ENCODE results near the gene LGALS16. TPM values are rescaled to one million over a fixed set of nuclear protein-coding genes. Genes with fewer than 3 reads are reported as not detected.
"Not testable (repeated sequence)": the region's sequence is repeated elsewhere in the genome, so short reads cannot be mapped to it uniquely, and the experiment has no call there.

The LGALS16 gene
- total RNA-seq, 3 donors from 2014 or later: not detected

DNA sequence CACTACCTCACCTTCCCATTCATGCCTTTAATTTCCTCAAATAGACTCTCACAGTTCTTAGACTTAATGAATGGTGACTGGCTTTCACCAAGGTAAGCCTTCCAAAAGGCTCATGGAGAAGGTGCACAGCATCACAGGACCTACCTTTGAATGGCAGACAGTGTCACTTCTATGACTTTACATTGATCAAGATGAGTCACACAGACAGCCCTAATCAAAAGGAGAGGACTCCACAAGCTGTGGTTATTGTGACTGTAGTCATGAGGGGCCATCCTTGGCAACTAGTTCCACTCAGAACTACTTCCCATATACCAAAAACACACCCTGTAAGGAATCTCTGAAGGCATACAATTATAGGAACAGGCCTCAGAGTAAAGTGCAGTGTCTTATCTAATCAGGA is 5.9 kb downstream of the LGALS16 start:
- Histone ChIP-seq H3K4me1 (no peaks in the 10 kb centered on the region), H3K27ac (no peak overlapping the region), H3K36me3 (no peaks in the 10 kb centered on the region), H3K9me3 (no peaks in the 10 kb centered on the region), H3K4me3 (no peak overlapping the region), H3K27me3 (peaks cover 0 to 6% of the 10 kb centered on the region in 2 donors)
- DNase-seq (ENCODE audit: low spot score in 2 of 2): no peak
- intact Hi-C loops (cut with DNase I; ENCODE audit: low total_unique reads): no loop called here
- no peak for TF ChIP-seq POLR2AphosphoS5 (IDR thresholded peaks at IDR 0.05)
- no peak for TF ChIP-seq POLR2A (IDR thresholded peaks at IDR 0.05)
- TF ChIP-seq, protein P1, sequence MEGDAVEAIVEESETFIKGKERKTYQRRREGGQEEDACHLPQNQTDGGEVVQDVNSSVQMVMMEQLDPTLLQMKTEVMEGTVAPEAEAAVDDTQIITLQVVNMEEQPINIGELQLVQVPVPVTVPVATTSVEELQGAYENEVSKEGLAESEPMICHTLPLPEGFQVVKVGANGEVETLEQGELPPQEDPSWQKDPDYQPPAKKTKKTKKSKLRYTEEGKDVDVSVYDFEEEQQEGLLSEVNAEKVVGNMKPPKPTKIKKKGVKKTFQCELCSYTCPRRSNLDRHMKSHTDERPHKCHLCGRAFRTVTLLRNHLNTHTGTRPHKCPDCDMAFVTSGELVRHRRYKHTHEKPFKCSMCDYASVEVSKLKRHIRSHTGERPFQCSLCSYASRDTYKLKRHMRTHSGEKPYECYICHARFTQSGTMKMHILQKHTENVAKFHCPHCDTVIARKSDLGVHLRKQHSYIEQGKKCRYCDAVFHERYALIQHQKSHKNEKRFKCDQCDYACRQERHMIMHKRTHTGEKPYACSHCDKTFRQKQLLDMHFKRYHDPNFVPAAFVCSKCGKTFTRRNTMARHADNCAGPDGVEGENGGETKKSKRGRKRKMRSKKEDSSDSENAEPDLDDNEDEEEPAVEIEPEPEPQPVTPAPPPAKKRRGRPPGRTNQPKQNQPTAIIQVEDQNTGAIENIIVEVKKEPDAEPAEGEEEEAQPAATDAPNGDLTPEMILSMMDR (IDR thresholded peaks at IDR 0.05): no peak

DNA sequence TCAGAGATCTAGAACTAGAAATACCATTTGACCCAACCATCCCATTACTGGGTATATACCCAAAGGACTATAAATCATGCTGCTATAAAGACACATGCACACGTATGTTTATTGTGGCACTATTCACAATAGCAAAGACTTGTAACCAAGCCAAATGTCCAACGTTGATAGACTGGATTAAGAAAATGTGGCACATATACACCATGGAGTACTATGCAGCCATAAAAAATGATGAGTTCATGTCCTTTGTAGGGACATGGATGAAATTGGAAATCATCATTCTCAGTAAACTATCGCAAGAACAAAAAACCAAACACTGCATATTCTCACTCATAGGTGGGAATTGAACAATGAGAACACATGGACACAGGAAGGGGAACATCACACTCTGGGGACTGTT is 14.1 kb downstream of the LGALS16 start:
- H3K27me3 ChIP-seq; DNase-seq (ENCODE audit: low spot score in 2 of 2); H3K9me3 ChIP-seq; intact Hi-C loops (cut with DNase I; ENCODE audit: low total_unique reads); H3K36me3 ChIP-seq; H3K4me1 ChIP-seq; H3K4me3 ChIP-seq; H3K27ac ChIP-seq: not testable (repeated sequence)

DNA sequence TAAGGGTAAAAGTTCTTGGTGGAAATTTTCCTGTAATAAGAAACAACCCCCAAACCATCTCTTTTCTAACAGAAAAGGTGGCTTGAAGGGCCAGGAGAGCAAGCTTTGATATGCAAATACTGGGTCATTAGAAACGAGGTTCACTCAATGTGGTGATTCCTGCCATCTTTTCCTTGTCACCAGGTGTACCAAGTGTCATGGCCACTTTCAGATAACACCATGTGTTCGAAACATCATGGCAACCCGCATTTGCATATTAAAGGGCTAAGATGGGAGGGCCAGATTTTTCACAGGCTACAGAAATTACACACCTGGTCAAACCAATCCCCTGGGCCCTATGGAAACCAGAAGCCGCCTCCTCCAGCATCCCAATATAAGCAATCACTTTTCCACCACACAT is 15.3 kb downstream of the LGALS16 start:
- Histone ChIP-seq H3K4me3 (no peak overlapping the region), H3K9me3 (no peaks in the 10 kb centered on the region), H3K4me1 (no peaks in the 10 kb centered on the region), H3K36me3 (no peaks in the 10 kb centered on the region), H3K27ac (no peak overlapping the region), H3K27me3 (peaks cover 0 to 9% of the 10 kb centered on the region in 2 donors)
- intact Hi-C loops (cut with DNase I; ENCODE audit: low total_unique reads): no loop called here
- no peak for DNase-seq (ENCODE audit: low spot score in 2 of 2)
- TF ChIP-seq POLR2A (IDR thresholded peaks at IDR 0.05): no peak
- TF ChIP-seq, protein P1 (IDR thresholded peaks at IDR 0.05): no peak
- TF ChIP-seq POLR2AphosphoS5 (IDR thresholded peaks at IDR 0.05): no peak

- Histone ChIP-seq H3K36me3 (no peaks in the 10 kb centered on the region), H3K4me1 (no peaks in the 10 kb centered on the region), H3K9me3 (no peaks in the 10 kb centered on the region), H3K4me3 (no peak overlapping the region), H3K27me3 (peaks cover 0 to 9% of the 10 kb centered on the region in 2 donors), H3K27ac (no peak overlapping the region)
- intact Hi-C loops (cut with DNase I; ENCODE audit: low total_unique reads): no loop called here
- no peak for DNase-seq (ENCODE audit: low spot score in 2 of 2)
- TF ChIP-seq, protein P1 (IDR thresholded peaks at IDR 0.05): peak in 2 of 3 donors; percentile 40 to 49
- TF ChIP-seq POLR2A (IDR thresholded peaks at IDR 0.05) (no peak), POLR2AphosphoS5 (IDR thresholded peaks at IDR 0.05) (no peak)
Measured at GRCh38 chr19:39671739-39672363, 16.1 kb downstream of the LGALS16 start.

DNA sequence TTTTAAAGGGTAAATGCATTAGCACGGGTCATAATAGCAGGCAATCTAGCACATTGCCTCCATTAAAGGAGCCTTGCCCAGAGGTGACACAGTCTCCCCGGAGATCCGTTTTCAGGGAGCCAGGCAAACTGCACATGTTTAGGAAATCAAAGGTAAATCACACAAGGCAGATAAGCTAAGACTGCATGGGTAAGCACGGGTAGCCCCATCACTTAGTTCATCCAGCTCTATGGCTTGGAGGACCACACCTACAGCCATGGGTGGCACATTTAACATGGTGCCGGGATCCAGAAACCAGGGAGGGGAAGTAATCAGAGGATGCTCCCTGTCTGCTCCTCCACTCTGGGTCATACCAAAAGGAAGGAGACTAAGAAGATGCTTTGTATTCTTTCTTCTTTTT is 16.8 kb downstream of the LGALS16 start:
- Histone ChIP-seq H3K27me3 (peaks cover 0 to 9% of the 10 kb centered on the region in 2 donors), H3K4me1 (no peaks in the 10 kb centered on the region), H3K4me3 (no peak overlapping the region), H3K36me3 (no peaks in the 10 kb centered on the region), H3K9me3 (no peaks in the 10 kb centered on the region), H3K27ac (no peak overlapping the region)
- TF ChIP-seq POLR2A (IDR thresholded peaks at IDR 0.05): no peak
- TF ChIP-seq, protein P1 (IDR thresholded peaks at IDR 0.05): no peak
- TF ChIP-seq POLR2AphosphoS5 (IDR thresholded peaks at IDR 0.05): no peak
- intact Hi-C loops (cut with DNase I; ENCODE audit: low total_unique reads): no loop called here
- no peak for DNase-seq (ENCODE audit: low spot score in 2 of 2)

GRCh38 chr19:39673862-39674261 is 18.1 kb downstream of the LGALS16 start:
- H3K27me3 ChIP-seq; H3K4me1 ChIP-seq; H3K27ac ChIP-seq; intact Hi-C loops (cut with DNase I; ENCODE audit: low total_unique reads); H3K4me3 ChIP-seq; H3K36me3 ChIP-seq; H3K9me3 ChIP-seq; DNase-seq (ENCODE audit: low spot score in 2 of 2): not testable (repeated sequence)
